ENCODE measurements around the gene SMIM41.
A peak's percentile ranks its signal among the peaks of the same experiment; 100 is the strongest.
"Not testable (repeated sequence)": the region's sequence is repeated elsewhere in the genome, so short reads cannot be mapped to it uniquely, and the experiment has no call there.

The SMIM41 gene

DNA sequence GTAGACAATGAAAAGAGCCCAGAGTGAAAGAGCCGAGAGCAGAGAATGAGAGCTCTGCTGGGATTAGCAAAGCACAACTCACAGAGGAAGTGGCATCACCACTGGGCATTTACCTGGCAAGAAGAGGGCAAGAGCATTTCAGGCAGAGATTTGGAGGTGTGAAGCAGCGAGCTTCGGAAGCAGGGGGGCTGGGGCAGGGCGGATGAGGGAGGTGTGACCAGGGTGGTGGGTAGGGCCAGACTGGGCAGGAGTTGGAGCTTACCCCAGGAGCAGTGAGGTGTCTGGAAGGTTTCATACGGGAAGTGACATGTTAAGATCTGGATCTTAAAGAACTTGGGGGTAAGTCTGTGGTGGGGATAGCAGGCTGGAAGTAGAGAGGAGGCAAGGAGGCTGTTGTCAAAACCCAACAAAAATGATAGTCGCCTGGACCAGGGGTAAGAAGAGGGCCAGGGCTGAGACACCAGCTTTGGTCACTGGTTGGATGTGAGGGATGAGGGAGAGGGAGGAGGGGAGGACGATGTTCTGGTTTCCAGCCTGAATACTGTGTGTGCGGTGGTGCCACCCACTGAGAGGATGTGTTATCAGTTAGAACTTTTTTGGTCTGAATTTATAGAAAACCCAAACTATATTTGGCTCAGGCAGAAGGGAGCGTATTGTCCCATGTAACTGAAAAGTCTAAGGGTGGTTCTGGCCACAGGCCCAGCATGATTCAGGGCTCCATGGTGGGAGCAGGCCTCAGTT is 5.2 kb downstream of the SMIM41 start:
- no peak for DNase-seq (ENCODE audit: low spot score)

DNA sequence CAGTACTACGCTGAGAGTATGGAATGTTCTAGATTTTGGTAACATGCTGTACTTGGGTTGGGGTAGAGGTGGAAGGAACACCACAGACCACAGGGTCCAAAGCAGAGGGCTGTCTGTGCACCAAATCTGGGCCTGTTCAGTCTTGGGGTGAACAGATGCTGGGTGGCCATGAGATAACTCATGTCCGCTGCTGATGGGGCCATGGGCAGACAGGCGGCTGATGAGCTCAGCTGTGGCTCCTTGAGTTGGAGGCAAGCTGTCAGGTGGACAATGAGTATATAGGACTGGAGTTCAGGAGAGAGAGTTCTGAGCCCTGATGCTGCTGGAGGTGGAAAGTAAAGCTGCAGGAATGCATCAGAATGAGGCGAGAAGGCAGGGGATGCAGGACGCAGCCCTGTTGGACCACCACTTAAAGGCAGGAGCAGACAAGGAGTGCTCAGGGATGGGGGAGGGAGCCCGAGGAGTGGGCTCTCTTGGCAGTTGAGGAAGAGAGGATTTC is 6.2 kb downstream of the SMIM41 start:
- no peak for DNase-seq (ENCODE audit: low spot score)

GRCh38 chr12:52086366-52086765 is 6.9 kb downstream of the SMIM41 start:
- DNase-seq (ENCODE audit: low spot score) = no peak

DNA sequence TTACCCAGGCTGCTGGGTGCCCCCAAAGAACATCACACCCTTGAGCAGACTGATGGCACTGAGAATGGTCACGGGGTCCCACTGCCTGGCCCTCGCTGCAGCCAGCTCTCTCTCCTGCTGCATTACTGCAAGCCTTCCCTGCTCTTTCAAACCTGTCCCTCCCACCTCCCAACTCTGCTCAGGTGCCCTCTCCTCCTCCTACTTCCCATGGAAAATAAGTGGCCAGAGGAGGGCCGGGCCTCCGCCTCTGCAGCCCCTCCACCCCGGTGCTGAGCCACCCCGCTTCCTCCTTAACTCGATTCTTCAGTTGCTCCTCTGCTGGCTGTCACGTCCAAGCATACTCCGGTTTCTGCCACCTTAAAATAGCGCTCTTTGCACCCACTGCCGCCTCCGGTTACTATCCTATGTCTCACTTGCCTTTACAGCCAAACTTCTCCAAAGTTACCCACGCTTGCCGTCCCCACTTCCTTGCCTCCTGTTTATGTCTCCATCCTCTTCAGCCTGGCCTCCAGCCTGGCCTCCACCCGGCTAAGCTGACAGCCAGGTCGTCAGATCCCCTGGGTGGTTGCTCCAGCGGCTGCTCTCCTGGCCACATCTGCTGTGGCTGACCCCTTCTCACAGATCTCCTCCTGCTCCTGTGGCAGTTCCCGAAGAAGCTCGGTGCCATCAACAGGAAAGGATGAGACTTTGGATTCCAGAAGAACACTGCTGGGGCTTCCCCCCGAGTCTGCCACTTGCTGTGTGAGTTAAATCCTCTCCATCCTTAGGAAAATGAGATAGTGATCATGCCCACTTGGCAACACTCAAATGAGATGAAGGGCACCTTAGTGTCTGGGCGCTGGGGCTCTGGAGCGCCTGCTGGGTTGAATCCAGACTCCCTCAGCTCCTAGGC is 7.7 kb downstream of the SMIM41 start:
- no peak for DNase-seq (ENCODE audit: low spot score)

- DNase-seq (ENCODE audit: low spot score) = peak; percentile 64
These were observed 8.7 kb downstream of the SMIM41 start for GRCh38 chr12:52087961-52088820.

- no peak for DNase-seq (ENCODE audit: low spot score)
These were observed 10.0 kb downstream of the SMIM41 start for GRCh38 chr12:52089491-52089890.

GRCh38 chr12:52090291-52090690 is 10.8 kb downstream of the SMIM41 start:
- DNase-seq (ENCODE audit: low spot score) = no peak

- no peak for DNase-seq (ENCODE audit: low spot score)
These were observed 11.6 kb downstream of the SMIM41 start for GRCh38 chr12:52091061-52091460.

GRCh38 chr12:52091869-52092268 is 12.4 kb downstream of the SMIM41 start:
- DNase-seq (ENCODE audit: low spot score) = no peak

DNA sequence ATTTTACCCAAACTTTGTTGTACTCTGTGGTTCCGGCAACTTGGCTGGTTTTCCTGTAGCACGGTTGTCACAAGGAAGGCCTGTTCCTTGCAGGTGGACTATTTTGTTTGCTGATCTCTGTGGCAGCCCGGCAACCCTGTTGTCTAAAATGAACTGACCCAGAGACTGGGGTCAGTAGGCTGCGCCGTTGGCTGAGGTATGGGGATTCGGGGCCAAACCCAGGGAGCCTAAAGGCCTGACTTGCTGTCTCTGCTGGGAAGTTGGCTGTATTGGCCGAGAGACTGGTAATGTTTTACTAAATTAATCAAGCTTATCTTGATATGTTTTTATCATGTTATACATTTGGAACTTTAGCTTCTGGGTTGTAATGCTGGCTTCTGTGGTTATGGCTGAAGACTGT is 13.8 kb downstream of the SMIM41 start:
- no peak for DNase-seq (ENCODE audit: low spot score)

DNA sequence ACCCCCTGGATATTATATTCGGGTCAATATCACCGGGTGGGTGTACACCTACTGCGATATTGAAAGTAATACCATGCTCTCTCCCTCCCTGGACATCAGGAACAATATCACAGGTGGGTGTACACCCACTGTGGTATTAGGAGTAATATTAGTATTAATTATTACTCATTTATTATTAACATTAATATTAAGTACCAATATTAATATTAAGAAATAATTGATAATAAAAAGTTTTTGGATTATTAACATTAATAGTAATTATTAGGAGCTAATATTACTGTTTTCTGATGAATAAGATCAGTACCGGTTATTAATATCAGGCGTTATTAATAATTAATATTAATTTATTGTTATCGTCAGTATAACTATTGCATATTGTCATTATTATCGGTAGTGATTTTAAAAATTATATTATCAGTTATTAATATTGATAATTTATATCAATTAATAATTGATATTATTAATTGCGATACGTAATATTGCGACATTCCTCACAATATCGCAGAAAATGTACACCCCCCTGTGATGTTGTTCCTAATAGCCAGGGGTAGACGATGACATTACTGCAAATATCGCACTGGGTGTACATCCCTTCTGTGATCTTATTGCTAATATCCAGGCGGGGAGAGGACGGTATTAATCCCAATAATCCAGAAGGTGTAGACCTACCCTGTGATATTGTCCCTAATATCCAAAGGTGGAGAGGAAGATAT is 17.0 kb downstream of the SMIM41 start:
- DNase-seq (ENCODE audit: low spot score) = no peak

DNA sequence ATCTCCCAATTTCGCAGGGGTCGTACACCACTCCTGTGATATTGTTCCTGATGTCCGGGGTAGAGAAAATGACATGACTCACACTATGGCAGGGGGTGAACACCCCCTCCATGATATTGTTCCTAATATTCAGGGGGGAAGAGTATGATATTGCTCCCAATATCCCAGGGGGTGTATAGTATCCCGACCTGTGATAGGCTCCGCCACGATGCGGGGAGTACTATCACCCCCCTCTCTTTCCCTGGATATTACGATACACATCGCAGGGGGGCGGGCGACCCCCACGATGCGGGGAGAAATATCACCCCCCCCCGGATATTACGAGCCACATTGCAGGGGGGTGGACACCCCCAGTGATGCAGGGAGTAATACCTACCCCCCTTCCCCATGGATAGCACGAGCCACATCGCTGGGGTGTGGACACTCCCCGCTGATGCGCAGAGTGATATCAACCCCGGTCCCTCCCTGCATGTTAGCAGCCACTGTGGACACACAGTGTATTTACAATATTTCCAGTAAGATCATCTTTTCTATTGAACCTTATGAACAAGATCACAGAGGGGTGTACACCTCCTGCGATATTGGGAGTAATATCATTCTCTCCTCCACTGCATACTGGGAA is 17.7 kb downstream of the SMIM41 start:
- no peak for DNase-seq (ENCODE audit: low spot score)

GRCh38 chr12:52104431-52105089 is 25.1 kb downstream of the SMIM41 start:
- not testable (repeated sequence) for DNase-seq (ENCODE audit: low spot score)

- DNase-seq (ENCODE audit: low spot score) = not testable (repeated sequence)
These were observed 37.0 kb downstream of the SMIM41 start for GRCh38 chr12:52116222-52117125.

DNA sequence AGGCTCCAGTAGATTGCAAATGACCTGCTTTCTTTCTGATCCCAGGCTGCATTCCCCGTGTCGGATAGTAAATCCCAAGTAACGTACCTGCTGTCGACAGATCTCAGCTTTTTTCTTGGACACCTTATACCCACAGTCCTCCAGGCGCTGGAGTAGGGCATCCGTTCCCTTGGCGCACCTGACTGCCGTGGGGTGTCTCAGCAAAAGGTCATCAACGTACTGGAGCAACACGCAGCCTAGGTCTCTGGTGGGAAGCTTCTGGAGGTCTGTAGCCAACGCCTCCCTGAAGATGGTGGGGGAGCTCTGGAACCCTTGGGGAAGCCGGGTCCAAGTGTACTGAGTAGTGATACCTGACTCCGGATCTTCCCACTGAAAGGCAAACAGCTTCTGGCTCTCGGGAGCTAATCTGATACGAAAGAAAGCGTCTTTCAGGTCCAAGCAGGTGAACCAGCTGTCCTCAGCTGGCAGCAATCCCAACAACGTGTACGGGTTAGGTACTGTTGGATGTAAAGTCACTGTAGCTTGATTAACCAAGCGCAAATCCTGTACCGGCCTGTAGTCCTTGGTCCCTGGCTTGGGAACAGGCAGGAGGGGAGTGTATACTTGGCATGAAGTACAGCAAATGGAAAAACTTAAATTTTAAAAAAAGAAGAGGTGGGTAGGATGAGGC is 38.4 kb downstream of the SMIM41 start:
- not testable (repeated sequence) for DNase-seq (ENCODE audit: low spot score)

GRCh38 chr12:52119398-52120254 is 40.1 kb downstream of the SMIM41 start:
- peak; percentile 43 for DNase-seq (ENCODE audit: low spot score)
